Body of pancreas (tissue), 4 donors: ENCODE data around the gene STRA6. TPM values are rescaled to one million over a fixed set of nuclear protein-coding genes. Genes with fewer than 3 reads are reported as not detected.

ENCODE experiments used
- ATAC-seq: fragments of 150-250 bp; one replicate; pipeline ENCODE4 v1.9.1; 2016
- DNase-seq, 4 donors: peaks; one replicate each; pipeline ENCODE4 v3.0.0-alpha.2; 2019
- H3K27ac ChIP-seq, 4 donors: fragments of 200-600 bp; sonication (generic); 1 replicate in 3 of 4; 2 replicates in 1 of 4; pipeline versions ENCODE4 v1.5.1 to v1.6.1; 2016 to 2019; ENCODE audit warnings: mild to moderate bottlenecking in 1 of 4, mixed read lengths in 1 of 4, moderate library complexity in 1 of 4
- H3K27me3 ChIP-seq, 2 donors: fragments of 200-600 bp; sonication (generic); one replicate each; pipeline ENCODE4 v1.6.0; 2016; ENCODE audit warnings: mild to moderate bottlenecking in 1 of 2
- H3K36me3 ChIP-seq, 2 donors: fragments of 200-600 bp; sonication (generic); replicated peaks in 1 of 2; 2 replicates each; pipeline ENCODE4 v1.5.1; 2016; ENCODE audit warnings: low read depth in 2 of 2; ENCODE audit not compliant: insufficient read depth in 1 of 2
- H3K4me1 ChIP-seq: fragments of 200-600 bp; sonication (generic); one replicate; pipeline ENCODE4 v1.6.0; 2016
- H3K4me3 ChIP-seq, 2 donors: fragments of 200-600 bp; sonication (generic); 1 replicate in 1 of 2; 2 replicates in 1 of 2; pipeline ENCODE4 v1.5.1; 2016 to 2019
- H3K9me3 ChIP-seq, 3 donors: fragments of 200-600 bp; sonication (generic); 1 replicate in 2 of 3; 2 replicates in 1 of 3; pipeline ENCODE4 v1.5.1; 2016
- CTCF ChIP-seq, 7 experiments: fragments of 450-650 bp in 4 of 7; fragments of 200-600 bp in 3 of 7; sonication (generic) in 3 of 7; IDR thresholded peaks; one replicate each; pipeline ENCODE4 v1.5.1; 2016 to 2019; ENCODE audit warnings: antibody characterized with exemption in 7 of 7
- POLR2A ChIP-seq, 3 donors: fragments of 450-650 bp; IDR thresholded peaks; one replicate each; pipeline ENCODE4 v1.6.1; 2016; ENCODE audit warnings: antibody characterized with exemption in 3 of 3, mild to moderate bottlenecking in 2 of 3
- WGBS, 2 donors: methylation state at CpG; one replicate each; pipeline ENCODE4 v1.1.5; 2017; 5-methylcytosine and 5-hydroxymethylcytosine counted together
- intact Hi-C: fragments of 100-400 bp; cut with DNase I; formaldehyde crosslinking; loops from one replicate; pipeline ENCODE4 v1.15.1; 2023
- total RNA-seq, 2 donors: library from RNA; depleted of rRNA; stranded (reverse); fragments of >200 nt; gene quantifications; one replicate each; pipeline ENCODE4 v1.1.0, GENCODE V29; 2016

Gene STRA6
- total RNA-seq, 2 donors from 2014 or later, result not detected

- no peaks in the 10 kb centered on the region for H3K9me3 ChIP-seq
- 50 to 69% methylated on average over 8 to 17 of the region's 17 CpGs for WGBS, 2 donors
- H3K27ac ChIP-seq, result no peak overlapping the region
- no peaks in the 10 kb centered on the region for H3K27me3 ChIP-seq
- H3K4me1 ChIP-seq, result peaks cover 5% of the 10 kb centered on the region
- TF ChIP-seq CTCF (IDR thresholded peaks at IDR 0.05) (no peak), POLR2A (IDR thresholded peaks at IDR 0.05) (no peak)
- no peaks in the 10 kb centered on the region for H3K36me3 ChIP-seq
- ATAC-seq (no peak), DNase-seq (no peak)
- no peak overlapping the region for H3K4me3 ChIP-seq
- intact Hi-C loops, result no loop called here
Observed at GRCh38 chr15:74228723-74229081, 26.1 kb upstream of the STRA6 start.

GRCh38 chr15:74227968-74228722 is 25.6 kb upstream of the STRA6 start:
- Histone ChIP-seq H3K27me3 (no peaks in the 10 kb centered on the region), H3K36me3 (no peaks in the 10 kb centered on the region), H3K9me3 (no peaks in the 10 kb centered on the region), H3K27ac (no peak overlapping the region), H3K4me1 (peaks cover 8% of the 10 kb centered on the region), H3K4me3 (no peak overlapping the region)
- no peak for DNase-seq
- WGBS, 2 donors, result 50 to 54% methylated on average over 8 to 11 of the region's 11 CpGs
- no peak for ATAC-seq
- intact Hi-C loops, result no loop called here
- TF ChIP-seq CTCF (IDR thresholded peaks at IDR 0.05) (no peak), POLR2A (IDR thresholded peaks at IDR 0.05) (no peak)

GRCh38 chr15:74226761-74227540 is 24.4 kb upstream of the STRA6 start:
- H3K4me1 ChIP-seq, result peaks cover 13% of the 10 kb centered on the region
- no peaks in the 10 kb centered on the region for H3K36me3 ChIP-seq
- H3K27me3 ChIP-seq, result no peaks in the 10 kb centered on the region
- H3K4me3 ChIP-seq, result no peak overlapping the region
- intact Hi-C loops, result no loop called here
- H3K9me3 ChIP-seq, result no peaks in the 10 kb centered on the region
- DNase-seq, result no peak
- TF ChIP-seq POLR2A (IDR thresholded peaks at IDR 0.05), result no peak
- TF ChIP-seq CTCF (IDR thresholded peaks at IDR 0.05), result no peak
- no peak overlapping the region for H3K27ac ChIP-seq
- no peak for ATAC-seq
- 71 to 79% methylated on average over 9 of the region's 10 CpGs for WGBS, 2 donors

DNA sequence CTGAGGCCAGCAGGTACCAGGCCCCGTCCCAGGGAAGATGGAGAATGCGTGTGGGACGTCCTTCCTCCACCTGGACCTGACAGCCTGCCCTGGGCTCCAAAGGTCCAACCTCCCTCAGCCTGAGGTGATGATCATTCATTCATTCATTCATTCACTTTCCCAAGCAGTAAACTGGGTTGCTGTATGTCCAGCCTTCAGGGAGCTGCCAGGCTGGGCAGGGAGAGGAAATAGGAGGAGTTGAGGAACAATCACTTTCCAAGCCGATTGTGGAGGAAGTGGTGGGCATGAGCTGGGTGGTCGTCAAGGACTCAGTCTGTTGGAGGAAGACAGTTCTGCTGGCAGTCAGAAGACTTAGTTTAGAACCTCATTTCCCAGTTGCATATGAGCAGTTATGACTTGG is 23.3 kb upstream of the STRA6 start:
- H3K4me1 ChIP-seq, result peaks cover 17% of the 10 kb centered on the region
- intact Hi-C loops, result no loop called here
- DNase-seq (no peak), ATAC-seq (no peak)
- no peaks in the 10 kb centered on the region for H3K9me3 ChIP-seq
- no peaks in the 10 kb centered on the region for H3K36me3 ChIP-seq
- H3K4me3 ChIP-seq, result no peak overlapping the region
- H3K27ac ChIP-seq, result no peak overlapping the region
- no peaks in the 10 kb centered on the region for H3K27me3 ChIP-seq
- 55 to 71% methylated on average over 2 to 5 of the region's 5 CpGs for WGBS, 2 donors
- no peak for TF ChIP-seq CTCF (IDR thresholded peaks at IDR 0.05)
